ENCODE results near the gene SPDYE4. TPM values are rescaled to one million over a fixed set of nuclear protein-coding genes. Genes with fewer than 3 reads are reported as not detected.
A peak's percentile ranks its signal among the peaks of the same experiment; 100 is the strongest.

The SPDYE4 gene
- total RNA-seq, 1 experiment from 2014 or later, result not detected

DNA sequence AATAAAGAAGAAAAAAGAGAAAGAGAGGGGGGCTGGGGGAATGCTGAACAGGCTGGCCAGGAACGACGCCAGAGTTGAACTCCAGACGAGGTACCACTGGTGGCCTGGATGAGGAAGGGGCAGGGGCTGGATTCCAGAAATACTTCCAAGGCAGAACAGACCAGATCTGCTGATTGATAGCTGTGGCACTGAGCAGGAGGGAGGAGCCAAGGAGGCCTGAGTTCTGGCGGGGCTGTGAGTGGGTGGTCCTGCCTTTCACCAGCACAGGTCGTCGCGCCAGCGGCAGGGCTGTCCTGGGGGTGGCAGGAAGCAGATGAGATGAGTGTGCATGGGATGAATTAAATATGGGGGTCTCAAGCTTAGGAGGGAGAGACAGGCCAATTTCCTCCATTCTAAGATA, 19.2 kb downstream of the SPDYE4 start:
- Histone ChIP-seq H3K4me3 (ENCODE audit: insufficient read depth, low read depth, low read length) (no peak overlapping the region), H3K36me3 (replicated peaks; ENCODE audit: control insufficient read depth, insufficient read depth, low read length) (no peaks in the 10 kb centered on the region), H3K27me3 (ENCODE audit: control insufficient read depth, insufficient read depth, low read length) (no peaks in the 10 kb centered on the region)
- DNase-seq, result peak; percentile 90

- Histone ChIP-seq H3K36me3 (replicated peaks; ENCODE audit: control insufficient read depth, insufficient read depth, low read length) (no peaks in the 10 kb centered on the region), H3K27me3 (ENCODE audit: control insufficient read depth, insufficient read depth, low read length) (no peaks in the 10 kb centered on the region), H3K4me3 (ENCODE audit: insufficient read depth, low read depth, low read length) (no peak overlapping the region)
- no peak for DNase-seq
Measured at GRCh38 chr17:8736796-8737195, 21.6 kb downstream of the SPDYE4 start.

GRCh38 chr17:8736362-8736761, 22.0 kb downstream of the SPDYE4 start:
- Histone ChIP-seq H3K27me3 (ENCODE audit: control insufficient read depth, insufficient read depth, low read length) (no peaks in the 10 kb centered on the region), H3K36me3 (replicated peaks; ENCODE audit: control insufficient read depth, insufficient read depth, low read length) (no peaks in the 10 kb centered on the region)
- DNase-seq, result no peak

GRCh38 chr17:8735336-8735939, 22.9 kb downstream of the SPDYE4 start:
- no peak overlapping the region for H3K4me3 ChIP-seq (ENCODE audit: insufficient read depth, low read depth, low read length)
- H3K27me3 ChIP-seq (ENCODE audit: control insufficient read depth, insufficient read depth, low read length), result no peaks in the 10 kb centered on the region
- DNase-seq, result no peak
- no peaks in the 10 kb centered on the region for H3K36me3 ChIP-seq (replicated peaks; ENCODE audit: control insufficient read depth, insufficient read depth, low read length)

More at GRCh38 chr17:8736362-8736761, 22.0 kb downstream of the SPDYE4 start:
- H3K4me3 ChIP-seq (ENCODE audit: insufficient read depth, low read depth, low read length), result no peak overlapping the region

DNA sequence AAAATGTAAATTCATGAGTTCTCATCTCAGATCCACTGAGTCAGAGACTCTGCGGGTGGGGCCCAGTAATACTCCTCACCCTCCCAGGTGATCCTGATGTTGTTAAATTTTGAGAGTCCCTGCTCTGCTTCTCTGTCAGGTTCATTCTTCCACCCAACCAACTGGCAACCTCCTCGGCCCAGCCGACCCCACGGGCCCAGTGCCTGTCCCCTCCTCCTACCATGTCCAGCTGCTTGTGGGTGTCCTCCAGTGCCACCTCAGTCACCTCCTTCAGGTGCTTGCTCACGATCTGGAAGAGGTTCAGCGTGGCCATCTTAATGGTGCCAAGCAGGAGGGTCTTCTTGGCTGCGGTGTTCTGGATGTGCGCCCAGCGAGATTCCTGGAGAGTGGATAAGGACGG, 23.5 kb downstream of the SPDYE4 start:
- Histone ChIP-seq H3K27me3 (ENCODE audit: control insufficient read depth, insufficient read depth, low read length) (no peaks in the 10 kb centered on the region), H3K36me3 (replicated peaks; ENCODE audit: control insufficient read depth, insufficient read depth, low read length) (no peaks in the 10 kb centered on the region), H3K4me3 (ENCODE audit: insufficient read depth, low read depth, low read length) (no peak overlapping the region)
- DNase-seq, result no peak

DNA sequence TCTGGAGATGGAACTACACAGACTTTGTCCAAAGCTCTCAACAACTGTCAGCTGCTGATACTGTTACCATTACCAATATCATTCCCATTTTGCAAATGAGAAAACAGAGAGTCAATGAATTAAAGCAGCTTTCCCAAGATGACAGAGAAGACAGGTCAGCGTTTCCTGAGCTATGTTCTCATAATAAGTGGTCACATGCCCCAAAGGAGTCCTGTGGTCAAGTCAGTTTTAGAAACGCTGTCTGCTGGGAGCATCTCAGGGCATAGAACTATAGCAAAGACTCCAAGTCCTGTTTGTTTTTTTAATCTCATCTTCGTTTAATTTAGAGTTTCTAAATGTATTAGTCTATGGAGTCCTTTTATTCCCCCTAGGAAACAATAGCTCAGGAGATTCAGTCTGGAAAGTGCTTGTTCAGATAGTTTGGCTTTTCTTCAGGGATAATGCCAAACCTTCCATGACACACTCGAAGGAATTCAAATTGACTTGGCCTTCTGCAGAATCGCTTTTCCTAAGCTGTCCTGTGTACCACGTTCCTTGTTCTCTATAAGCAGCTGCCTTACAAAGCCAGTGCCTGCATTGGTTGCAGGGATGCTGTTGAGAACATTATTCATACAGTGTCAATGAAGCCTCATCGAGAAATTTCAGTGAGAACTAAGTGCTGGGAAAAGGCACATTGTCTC, 25.8 kb downstream of the SPDYE4 start:
- H3K4me3 ChIP-seq (ENCODE audit: insufficient read depth, low read depth, low read length), result no peak overlapping the region
- no peak for DNase-seq
- H3K27me3 ChIP-seq (ENCODE audit: control insufficient read depth, insufficient read depth, low read length), result no peaks in the 10 kb centered on the region
- no peaks in the 10 kb centered on the region for H3K36me3 ChIP-seq (replicated peaks; ENCODE audit: control insufficient read depth, insufficient read depth, low read length)

GRCh38 chr17:8729860-8730259, 28.5 kb downstream of the SPDYE4 start:
- no peak for DNase-seq
- no peak overlapping the region for H3K4me3 ChIP-seq (ENCODE audit: insufficient read depth, low read depth, low read length)
- no peaks in the 10 kb centered on the region for H3K36me3 ChIP-seq (replicated peaks; ENCODE audit: control insufficient read depth, insufficient read depth, low read length)
- H3K27me3 ChIP-seq (ENCODE audit: control insufficient read depth, insufficient read depth, low read length), result no peaks in the 10 kb centered on the region

DNA sequence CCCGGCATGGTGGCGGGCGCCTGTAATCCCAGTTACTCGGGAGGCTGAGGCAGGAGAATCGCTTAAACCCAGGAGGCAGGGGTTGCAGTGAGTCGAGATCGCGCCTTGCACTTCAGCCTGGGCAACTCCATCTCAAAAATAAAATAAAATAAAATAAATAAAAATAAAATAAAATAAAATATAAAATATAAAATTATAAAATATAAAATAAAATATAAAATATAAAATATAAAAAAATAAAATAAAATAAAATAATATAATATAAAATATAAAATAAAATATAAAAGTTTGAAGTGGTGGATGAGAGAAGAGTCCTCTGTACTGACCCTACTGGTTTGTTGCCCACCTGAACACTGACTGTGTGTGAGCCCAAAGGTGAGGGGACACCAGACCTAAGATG, 28.9 kb downstream of the SPDYE4 start:
- no peak for DNase-seq
- Histone ChIP-seq H3K27me3 (ENCODE audit: control insufficient read depth, insufficient read depth, low read length) (no peaks in the 10 kb centered on the region), H3K4me3 (ENCODE audit: insufficient read depth, low read depth, low read length) (no peak overlapping the region), H3K36me3 (replicated peaks; ENCODE audit: control insufficient read depth, insufficient read depth, low read length) (no peaks in the 10 kb centered on the region)

DNA sequence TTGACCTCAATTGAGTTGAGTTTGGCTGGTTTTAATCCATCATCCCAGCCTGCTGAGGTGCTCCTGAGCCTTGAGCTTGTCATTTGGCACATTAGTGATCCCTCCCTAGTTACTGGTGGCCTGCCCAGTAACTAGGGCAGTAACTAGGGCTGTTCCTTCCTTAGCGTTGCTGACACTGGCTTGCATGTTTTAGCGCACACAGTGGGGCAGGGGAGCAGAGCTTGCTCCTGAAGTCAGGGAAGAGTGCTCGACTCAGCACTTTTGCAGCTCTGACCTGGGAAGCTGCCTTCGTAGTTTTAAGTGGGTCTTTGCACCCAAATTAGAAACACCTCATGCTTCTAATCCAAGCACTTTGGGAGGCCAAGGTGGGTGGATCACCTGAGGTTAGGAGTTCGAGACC, 29.4 kb downstream of the SPDYE4 start:
- no peaks in the 10 kb centered on the region for H3K27me3 ChIP-seq (ENCODE audit: control insufficient read depth, insufficient read depth, low read length)
- no peak for DNase-seq
- H3K36me3 ChIP-seq (replicated peaks; ENCODE audit: control insufficient read depth, insufficient read depth, low read length), result no peaks in the 10 kb centered on the region
- H3K4me3 ChIP-seq (ENCODE audit: insufficient read depth, low read depth, low read length), result no peak overlapping the region

DNA sequence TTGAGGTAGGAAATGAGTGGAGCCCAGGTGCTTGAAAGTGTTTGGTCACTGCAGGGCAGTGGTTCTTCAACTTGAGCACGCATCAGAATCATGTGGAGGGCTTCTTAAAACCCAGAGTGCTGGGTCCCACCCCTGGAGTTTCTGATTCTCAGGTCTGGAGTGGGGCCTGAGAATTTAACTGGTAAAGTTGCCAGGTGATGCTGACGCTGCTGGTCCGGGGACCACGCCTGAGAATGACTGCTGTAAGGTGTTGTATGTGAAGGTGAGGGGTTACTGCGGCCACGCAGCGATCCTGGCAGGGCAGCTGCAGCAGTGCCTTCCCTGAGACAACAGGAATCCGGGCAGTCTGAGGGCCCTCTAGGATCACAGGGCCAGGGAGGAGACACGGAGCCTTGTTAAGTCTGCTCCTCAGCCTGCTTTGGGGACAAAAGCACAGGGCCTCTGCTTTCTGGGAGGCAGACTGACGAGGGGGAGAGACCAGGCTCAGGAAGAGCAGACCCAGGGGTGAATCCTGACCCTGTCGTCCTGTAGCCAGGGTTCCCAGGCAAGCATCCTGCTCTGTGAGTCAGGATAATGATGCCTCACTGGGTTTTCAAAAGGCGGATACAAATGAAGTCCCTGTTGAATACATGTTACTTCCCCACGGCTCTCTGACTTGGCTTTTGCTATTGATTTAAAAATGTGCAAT, 30.0 kb downstream of the SPDYE4 start:
- no peaks in the 10 kb centered on the region for H3K36me3 ChIP-seq (replicated peaks; ENCODE audit: control insufficient read depth, insufficient read depth, low read length)
- H3K27me3 ChIP-seq (ENCODE audit: control insufficient read depth, insufficient read depth, low read length), result no peaks in the 10 kb centered on the region
- no peak for DNase-seq
- H3K4me3 ChIP-seq (ENCODE audit: insufficient read depth, low read depth, low read length), result no peak overlapping the region

DNA sequence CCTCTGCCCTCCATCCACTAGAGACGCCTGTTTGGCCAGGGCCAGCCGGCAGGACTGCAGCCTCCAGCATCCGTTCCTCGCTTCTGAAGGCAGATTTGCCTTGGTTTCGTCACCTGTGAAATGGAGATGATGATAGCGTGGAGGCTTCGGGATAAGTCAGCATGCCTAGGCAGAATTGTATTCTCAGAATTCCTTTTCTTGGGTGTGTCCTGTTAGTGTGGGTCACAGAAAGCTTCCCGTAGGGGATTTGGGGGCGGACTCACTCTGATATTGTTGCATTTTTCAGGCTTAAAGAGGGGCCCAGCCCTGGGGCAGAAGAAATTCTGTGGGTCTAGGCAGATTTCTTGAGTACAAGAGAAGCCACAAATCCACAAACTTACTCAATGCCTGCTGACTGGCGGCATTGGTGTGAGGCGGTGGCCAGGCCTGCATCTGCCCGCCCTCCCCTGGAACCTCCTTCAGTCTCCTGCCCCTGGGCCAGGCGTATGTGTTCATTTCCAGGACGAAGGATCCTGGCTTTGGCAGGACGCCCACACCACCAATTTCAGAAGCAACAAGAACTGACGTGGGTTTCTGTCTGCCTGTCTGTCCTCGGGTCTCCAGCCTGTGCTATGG, 31.3 kb downstream of the SPDYE4 start:
- no peaks in the 10 kb centered on the region for H3K27me3 ChIP-seq (ENCODE audit: control insufficient read depth, insufficient read depth, low read length)
- H3K4me3 ChIP-seq (ENCODE audit: insufficient read depth, low read depth, low read length), result no peak overlapping the region
- H3K36me3 ChIP-seq (replicated peaks; ENCODE audit: control insufficient read depth, insufficient read depth, low read length), result no peaks in the 10 kb centered on the region
- DNase-seq, result no peak

GRCh38 chr17:8725881-8726876, 32.2 kb downstream of the SPDYE4 start:
- no peak for DNase-seq
- no peak overlapping the region for H3K4me3 ChIP-seq (ENCODE audit: insufficient read depth, low read depth, low read length)
- H3K27me3 ChIP-seq (ENCODE audit: control insufficient read depth, insufficient read depth, low read length), result no peaks in the 10 kb centered on the region
- H3K36me3 ChIP-seq (replicated peaks; ENCODE audit: control insufficient read depth, insufficient read depth, low read length), result no peaks in the 10 kb centered on the region

DNA sequence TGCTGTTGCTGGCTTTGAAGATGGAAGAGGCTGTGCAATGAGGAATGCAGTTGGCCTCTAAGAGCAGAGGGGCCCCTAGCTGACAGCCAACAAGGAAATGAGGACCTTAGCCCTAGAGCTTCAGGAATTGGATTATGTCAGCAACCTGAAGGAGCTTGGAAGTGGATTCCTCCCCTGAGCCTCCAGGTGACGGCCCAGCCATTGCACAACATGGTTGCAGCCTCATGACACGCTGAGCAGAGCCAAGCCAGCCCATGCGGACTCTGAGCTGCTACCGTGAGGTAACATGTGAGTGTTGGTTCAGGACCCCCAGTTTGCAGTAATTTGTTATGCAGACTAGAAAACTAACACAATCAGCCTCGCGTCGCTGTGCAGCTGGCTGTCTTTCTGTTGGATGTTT, 33.9 kb downstream of the SPDYE4 start:
- Histone ChIP-seq H3K4me3 (ENCODE audit: insufficient read depth, low read depth, low read length) (no peak overlapping the region), H3K36me3 (replicated peaks; ENCODE audit: control insufficient read depth, insufficient read depth, low read length) (no peaks in the 10 kb centered on the region), H3K27me3 (ENCODE audit: control insufficient read depth, insufficient read depth, low read length) (no peaks in the 10 kb centered on the region)
- DNase-seq, result no peak

DNA sequence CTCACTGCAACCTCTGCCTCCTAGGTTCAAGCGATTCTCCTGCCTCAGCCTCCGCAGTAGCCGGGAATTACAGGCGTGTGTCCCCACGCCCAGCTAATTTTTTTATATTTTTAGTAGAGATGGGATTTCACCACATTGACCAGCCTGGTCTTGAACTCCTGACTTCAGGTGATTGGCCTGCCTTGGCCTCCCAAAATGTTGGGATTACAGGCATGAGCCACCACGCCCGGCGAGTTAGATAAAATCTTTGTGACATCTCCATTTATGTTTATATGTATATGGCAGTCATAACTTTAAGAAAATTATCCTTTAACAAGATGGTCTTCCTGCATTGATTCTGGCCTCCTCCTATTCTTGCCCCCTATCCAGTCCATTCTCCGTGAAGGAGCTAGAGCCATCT, 37.8 kb downstream of the SPDYE4 start:
- no peaks in the 10 kb centered on the region for H3K27me3 ChIP-seq (ENCODE audit: control insufficient read depth, insufficient read depth, low read length)
- DNase-seq, result no peak

More for the DNA sequence above, 37.8 kb downstream of the SPDYE4 start:
- H3K4me3 ChIP-seq (ENCODE audit: insufficient read depth, low read depth, low read length), result no peak overlapping the region
- H3K36me3 ChIP-seq (replicated peaks; ENCODE audit: control insufficient read depth, insufficient read depth, low read length), result no peaks in the 10 kb centered on the region
